A549 (cell line): Measurements from ENCODE around the gene LRRC59. TPM values are rescaled to one million over a fixed set of nuclear protein-coding genes. Genes with fewer than 3 reads are reported as not detected.

Experiments
- ATAC-seq, 2 experiments: fragments of 200-7000 bp in 1 of 2; fragments of >200 bp in 1 of 2; cut with Nextera tagmentation in 1 of 2; cut with Tn5 transposase in 1 of 2; 3 replicates each; pipeline versions ENCODE4 v1.8.0 to v1.9.1; 2018 to 2020; ENCODE audit warnings: mild to moderate bottlenecking in 1 of 2, moderate library complexity in 1 of 2
- CTCF ChIA-PET: fragments of 300-600 bp; sonication (Branson Sonifier 250); formaldehyde crosslinking; extraction: SDS; loops from one replicate; lab custom pipeline; 2021; ENCODE audit warnings: antibody characterized with exemption, inconsistent platforms; lab: Yijun Ruan, JAX
- POLR2A ChIA-PET: fragments of 350-600 bp; formaldehyde crosslinking; extraction: SDS; loops from one replicate; lab custom pipeline; 2021; ENCODE audit warnings: antibody characterized with exemption, inconsistent platforms; lab: Yijun Ruan, JAX
- DNase-seq, 2 experiments: peaks; one replicate each; pipeline versions ENCODE4 v3.0.0 to v3.0.0-alpha.2; 2011 to 2016; ENCODE audit warnings: low read depth in 1 of 2, low spot score in 1 of 2
- FAIRE-seq: peaks from 2 replicates; lab custom pipeline; 2011; peaks lifted over from hg19 to GRCh38; lab: Jason Lieb, UNC
- H3K27ac ChIP-seq, 2 experiments: fragments of >200 bp; sonication (Bioruptor Twin); formaldehyde crosslinking; 3 replicates each; pipeline ENCODE4 v1.5.1; 2016 to 2017
- H3K4me1 ChIP-seq: fragments of >200 bp; sonication (Bioruptor Twin); formaldehyde crosslinking; 3 replicates; pipeline ENCODE4 v1.6.1; 2016
- H3K4me2 ChIP-seq: fragments of >200 bp; sonication (Bioruptor Twin); formaldehyde crosslinking; 3 replicates; pipeline ENCODE4 v1.6.1; 2016
- H3K4me3 ChIP-seq: fragments of >200 bp; sonication (Bioruptor Twin); formaldehyde crosslinking; 3 replicates; pipeline ENCODE4 v1.5.1; 2016
- H3K9me3 ChIP-seq: fragments of >200 bp; sonication (Bioruptor Twin); formaldehyde crosslinking; 3 replicates; pipeline ENCODE4 v1.6.1; 2016
- BHLHE40 ChIP-seq: IDR thresholded peaks from 2 replicates; pipeline ENCODE4 v1.6.1; 2012; ENCODE audit warnings: low read depth, low read length, inconsistent platforms
- EHMT2 ChIP-seq: fragments of 200-600 bp; sonication (generic); IDR thresholded peaks from 2 replicates; pipeline ENCODE4 v1.6.1; 2016; ENCODE audit warnings: antibody characterized with exemption, low read depth, mild to moderate bottlenecking, moderate library complexity
- FOSB ChIP-seq: fragments of 250-450 bp; sonication (Bioruptor Pico); IDR thresholded peaks from 2 replicates; pipeline ENCODE4 v1.5.0; 2020; ENCODE audit warnings: mild to moderate bottlenecking, moderate library complexity
- FOSL2 ChIP-seq, 2 experiments: fragments of 450-650 bp in 1 of 2; fragments of >200 bp in 1 of 2; sonication (Bioruptor Twin) in 1 of 2; formaldehyde crosslinking; IDR thresholded peaks; 2 replicates each; pipeline versions ENCODE4 v1.5.0 to v1.6.1; 2016 to 2020; ENCODE audit warnings: mild to moderate bottlenecking in 1 of 2, moderate library complexity in 1 of 2
- HDAC2 ChIP-seq: fragments of 200-600 bp; sonication (generic); IDR thresholded peaks from 2 replicates; pipeline ENCODE4 v1.6.1; 2016
- HOXB5 ChIP-seq: fragments of 250-450 bp; sonication (Bioruptor Pico); IDR thresholded peaks from 2 replicates; pipeline ENCODE4 v1.5.0; 2020; ENCODE audit warnings: mild to moderate bottlenecking, moderate library complexity
- KDM1A ChIP-seq: fragments of 200-600 bp; sonication (generic); IDR thresholded peaks from 2 replicates; pipeline ENCODE4 v1.6.1; 2016; ENCODE audit warnings: low read depth, mild to moderate bottlenecking
- MAFK ChIP-seq: fragments of 450-650 bp; IDR thresholded peaks from 2 replicates; pipeline ENCODE4 v1.6.1; 2014; ENCODE audit not compliant: partially characterized antibody
- NFE2L2 ChIP-seq: fragments of 150-350 bp; conservative IDR thresholded peaks from 2 replicates; pipeline ENCODE4 v1.6.1; 2014; ENCODE audit warnings: low read length
- NPAS2 ChIP-seq: fragments of 250-450 bp; sonication (Bioruptor Pico); IDR thresholded peaks from 2 replicates; pipeline ENCODE4 v1.8.0; 2022; ENCODE audit warnings: mild to moderate bottlenecking, moderate library complexity, borderline replicate concordance
- NR3C1 ChIP-seq: fragments of >200 bp; sonication (Bioruptor Twin); formaldehyde crosslinking; IDR thresholded peaks from 3 replicates; pipeline ENCODE4 v1.6.1; 2017
- POLR2AphosphoS2 ChIP-seq: conservative IDR thresholded peaks from 2 replicates; pipeline ENCODE4 v1.6.1; 2012; ENCODE audit warnings: low read length, improper control_type of control experiment, inconsistent platforms
- RCOR1 ChIP-seq: fragments of 150-350 bp; IDR thresholded peaks from 2 replicates; pipeline ENCODE4 v1.6.1; 2014; ENCODE audit warnings: antibody characterized with exemption, low read length, low read depth
- RFX5 ChIP-seq: fragments of 450-650 bp; IDR thresholded peaks from 2 replicates; pipeline ENCODE4 v1.7.1; 2014; ENCODE audit warnings: antibody characterized with exemption, mild to moderate bottlenecking, moderate library complexity
- SMC3 ChIP-seq: fragments of >200 bp; sonication (Bioruptor Twin); formaldehyde crosslinking; IDR thresholded peaks from 3 replicates; pipeline ENCODE4 v1.6.1; 2018; ENCODE audit warnings: inconsistent platforms
- SREBF2 ChIP-seq: fragments of 450-650 bp; IDR thresholded peaks from 2 replicates; pipeline ENCODE4 v1.6.1; 2014; ENCODE audit warnings: mild to moderate bottlenecking, moderate library complexity
- TFCP2L1 ChIP-seq: fragments of 250-450 bp; sonication (Bioruptor Pico); IDR thresholded peaks from 2 replicates; pipeline ENCODE4 v1.5.0; 2021; ENCODE audit warnings: mild to moderate bottlenecking
- ZC3H11A ChIP-seq: fragments of 450-650 bp; IDR thresholded peaks from 2 replicates; pipeline ENCODE4 v1.6.1; 2014; ENCODE audit warnings: antibody characterized with exemption, mild to moderate bottlenecking
- ZNF302 ChIP-seq: fragments of 250-450 bp; sonication (Bioruptor Pico); IDR thresholded peaks from 2 replicates; pipeline ENCODE4 v1.9.0; 2021; ENCODE audit warnings: inconsistent platforms, mild to moderate bottlenecking, moderate library complexity
- WGBS: methylation state at CpG from one replicate; pipeline ENCODE4 v1.1.6; 2017; ENCODE audit errors: missing lambda C conversion rate; 5-methylcytosine and 5-hydroxymethylcytosine counted together
- polyA plus RNA-seq, 4 experiments: library from polyadenylated mRNA; depleted of rRNA in 3 of 4; stranded (reverse); fragments of >200 nt; fragmentation: RNase III in 1 of 4; extraction: RNeasy Plus Mini Kit Qiagen cat#74134 plus additional on column Dnase treatment in 1 of 4; gene quantifications; 2 replicates in 3 of 4; 3 replicates in 1 of 4; pipeline ENCODE4 v1.2.3, GENCODE V29; 2011 to 2017
- TF ChIP-seq, protein P1 (sequence below): IDR thresholded peaks from 2 replicates; pipeline ENCODE4 v1.6.1; 2012
- TF ChIP-seq, protein P2 (sequence below): fragments of 450-650 bp; IDR thresholded peaks from 2 replicates; pipeline ENCODE4 v1.6.1; 2014; ENCODE audit warnings: antibody characterized with exemption
- TF ChIP-seq, protein P3 (sequence below): fragments of >200 bp; sonication (Bioruptor Twin); formaldehyde crosslinking; IDR thresholded peaks from 3 replicates; pipeline ENCODE4 v1.6.1; 2016
- TF ChIP-seq, protein P4 (sequence below): fragments of >200 bp; sonication (Bioruptor Twin); formaldehyde crosslinking; IDR thresholded peaks from 3 replicates; pipeline ENCODE4 v1.5.1; 2016

The LRRC59 gene
- polyA plus RNA-seq, 2 of the 4 experiments (the other 2 are of a cell fraction) = 209 to 228 TPM

DNA sequence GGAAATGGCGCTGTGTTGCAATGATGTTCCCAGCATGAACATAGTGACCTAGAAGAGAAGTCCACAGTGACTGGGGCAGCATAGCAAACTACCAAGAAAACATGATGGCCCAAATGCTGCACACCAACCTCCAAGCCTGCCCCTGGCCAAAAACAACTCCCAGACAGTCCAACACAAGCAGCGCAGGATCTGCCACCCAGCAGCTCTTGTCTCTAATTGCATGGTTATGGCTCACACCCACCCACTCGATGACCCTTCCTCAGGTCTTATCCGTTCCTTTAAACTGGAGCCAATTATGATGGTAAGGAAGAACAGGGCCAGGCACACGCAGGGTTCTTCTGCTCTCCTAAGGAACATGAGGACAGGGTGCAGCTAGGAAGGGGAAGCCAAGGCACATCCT lies 27.3 kb downstream of the LRRC59 start:
- POLR2A ChIA-PET = no interaction called here
- DNase-seq (no peak), FAIRE-seq (no peak), ATAC-seq (no peak)
- Histone ChIP-seq H3K4me3 (no peak overlapping the region), H3K4me2 (no peak overlapping the region), H3K9me3 (no peaks in the 10 kb centered on the region), H3K4me1 (peaks cover 14% of the 10 kb centered on the region; the same call in 2 of the 3 replicates), H3K27ac (no peak overlapping the region)
- CTCF ChIA-PET = interaction anchor here (0.6 to 33.9 kb wide), 4 partner anchors 9 to 135 kb away, joined by 3 to 445 read pairs (median 57); partner anchors contain the start of gene LRRC59
- TF ChIP-seq NPAS2 = no peak
- TF ChIP-seq NR3C1 = no peak
- no peak for TF ChIP-seq SREBF2
- WGBS = 94% methylated on average over 5 of the region's 5 CpGs

DNA sequence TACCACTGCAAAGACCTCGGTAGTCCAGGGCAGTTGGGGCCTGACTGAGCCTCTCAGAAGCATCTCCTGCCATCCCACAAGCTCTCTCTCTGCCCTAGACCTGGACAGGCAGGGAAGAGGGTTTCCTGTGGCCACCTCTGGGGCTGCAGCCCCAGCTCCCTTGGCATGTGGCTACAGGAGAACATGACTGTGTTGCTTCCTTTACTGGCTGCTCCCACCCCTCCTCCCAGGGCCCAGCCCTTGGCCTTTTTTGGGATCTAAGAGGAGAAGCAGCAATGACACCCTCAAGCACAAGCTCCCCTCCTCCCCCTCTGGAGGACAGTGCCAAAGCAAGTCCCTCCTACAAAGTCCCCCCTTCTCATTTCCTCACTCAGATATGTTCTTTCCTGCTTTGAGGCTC lies 29.9 kb downstream of the LRRC59 start:
- peaks cover 11% of the 10 kb centered on the region; the same call in 2 of the 3 replicates for H3K4me1 ChIP-seq
- no peak overlapping the region for H3K4me2 ChIP-seq
- CTCF ChIA-PET = interaction anchor here (1.3 to 33.9 kb wide), 5 partner anchors 9 to 198 kb away, joined by 3 to 445 read pairs (median 4); partner anchors contain the start of gene LRRC59
- 65% methylated on average over 1 of the region's 1 CpG for WGBS
- H3K9me3 ChIP-seq = no peaks in the 10 kb centered on the region
- no peak for ATAC-seq
- no peak for DNase-seq
- no peak overlapping the region for H3K4me3 ChIP-seq
- FAIRE-seq = no peak
- no peak overlapping the region for H3K27ac ChIP-seq
- no peak for TF ChIP-seq FOSB (CRISPR knock-in tag)
- no peak for TF ChIP-seq RFX5
- TF ChIP-seq, protein P1, sequence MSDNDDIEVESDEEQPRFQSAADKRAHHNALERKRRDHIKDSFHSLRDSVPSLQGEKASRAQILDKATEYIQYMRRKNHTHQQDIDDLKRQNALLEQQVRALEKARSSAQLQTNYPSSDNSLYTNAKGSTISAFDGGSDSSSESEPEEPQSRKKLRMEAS = no peak
- no peak for TF ChIP-seq MAFK
- TF ChIP-seq, protein P2, sequence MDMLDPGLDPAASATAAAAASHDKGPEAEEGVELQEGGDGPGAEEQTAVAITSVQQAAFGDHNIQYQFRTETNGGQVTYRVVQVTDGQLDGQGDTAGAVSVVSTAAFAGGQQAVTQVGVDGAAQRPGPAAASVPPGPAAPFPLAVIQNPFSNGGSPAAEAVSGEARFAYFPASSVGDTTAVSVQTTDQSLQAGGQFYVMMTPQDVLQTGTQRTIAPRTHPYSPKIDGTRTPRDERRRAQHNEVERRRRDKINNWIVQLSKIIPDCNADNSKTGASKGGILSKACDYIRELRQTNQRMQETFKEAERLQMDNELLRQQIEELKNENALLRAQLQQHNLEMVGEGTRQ = no peak
- no peak for TF ChIP-seq NFE2L2
- TF ChIP-seq POLR2AphosphoS2 = no peak
- TF ChIP-seq ZC3H11A = no peak
- no peak for TF ChIP-seq KDM1A
- no peak for TF ChIP-seq EHMT2
- no peak for TF ChIP-seq HDAC2
- no peak for TF ChIP-seq BHLHE40
- TF ChIP-seq HOXB5 (CRISPR knock-in tag) = no peak
- TF ChIP-seq, all 56 proteins: peak for 0
- POLR2A ChIA-PET = no interaction called here

DNA sequence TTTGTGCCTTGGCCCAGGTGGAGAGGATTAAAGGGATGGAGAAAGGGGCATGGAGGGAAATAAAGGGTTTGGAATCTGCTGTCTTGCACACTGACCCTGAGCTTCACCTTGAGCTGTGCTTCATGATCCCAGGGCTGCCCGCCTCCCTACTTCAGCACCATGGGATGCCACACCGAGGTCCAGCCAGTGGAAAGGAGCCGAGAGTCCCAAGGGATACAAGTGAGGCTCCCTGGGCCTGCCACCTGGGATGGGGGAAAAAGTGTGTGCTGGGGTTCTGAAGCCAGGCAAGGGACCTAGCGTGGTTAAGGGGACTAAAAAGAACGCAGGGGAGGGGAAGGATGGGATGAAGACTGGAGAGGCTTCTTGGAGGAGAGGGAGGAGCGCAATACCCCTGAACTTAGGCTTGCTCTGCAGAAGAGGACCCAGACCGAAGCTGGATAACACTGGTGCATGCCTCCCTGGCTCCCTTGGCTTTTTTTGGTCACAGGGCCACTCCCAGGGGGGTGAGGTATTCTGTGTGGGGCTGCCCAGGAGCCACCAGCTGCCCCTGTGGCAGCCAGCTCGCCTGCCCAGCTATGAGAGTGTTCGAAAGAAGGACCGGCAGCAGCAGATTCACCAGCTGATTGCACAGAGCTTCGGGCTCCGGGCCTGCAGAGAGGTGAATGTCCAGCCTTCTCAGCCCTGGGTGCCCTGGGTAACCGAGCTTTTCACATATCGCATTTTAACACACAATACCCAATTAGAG lies 31.5 kb downstream of the LRRC59 start:
- Histone ChIP-seq H3K4me3 (no peak overlapping the region), H3K27ac (no peak overlapping the region), H3K4me2 (no peak overlapping the region), H3K9me3 (no peaks in the 10 kb centered on the region), H3K4me1 (peaks cover 3% of the 10 kb centered on the region; the same call in 1 of the 3 replicates)
- 93% methylated on average over 14 of the region's 14 CpGs for WGBS
- ATAC-seq (no peak), DNase-seq (no peak), FAIRE-seq (no peak)
- POLR2A ChIA-PET = interaction anchor here (1.2 kb wide), 1 partner anchor 20 kb away, joined by 4 read pairs; the partner anchor contains the start of gene XYLT2
- CTCF ChIA-PET = interaction anchor here (1.1 to 33.9 kb wide), 10 partner anchors 9 to 166 kb away, joined by 3 to 445 read pairs (median 4); partner anchors contain the start of genes LRRC59, RSAD1 and XYLT2
- TF ChIP-seq, protein P3, sequence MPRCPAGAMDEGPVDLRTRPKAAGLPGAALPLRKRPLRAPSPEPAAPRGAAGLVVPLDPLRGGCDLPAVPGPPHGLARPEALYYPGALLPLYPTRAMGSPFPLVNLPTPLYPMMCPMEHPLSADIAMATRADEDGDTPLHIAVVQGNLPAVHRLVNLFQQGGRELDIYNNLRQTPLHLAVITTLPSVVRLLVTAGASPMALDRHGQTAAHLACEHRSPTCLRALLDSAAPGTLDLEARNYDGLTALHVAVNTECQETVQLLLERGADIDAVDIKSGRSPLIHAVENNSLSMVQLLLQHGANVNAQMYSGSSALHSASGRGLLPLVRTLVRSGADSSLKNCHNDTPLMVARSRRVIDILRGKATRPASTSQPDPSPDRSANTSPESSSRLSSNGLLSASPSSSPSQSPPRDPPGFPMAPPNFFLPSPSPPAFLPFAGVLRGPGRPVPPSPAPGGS = no peak

DNA sequence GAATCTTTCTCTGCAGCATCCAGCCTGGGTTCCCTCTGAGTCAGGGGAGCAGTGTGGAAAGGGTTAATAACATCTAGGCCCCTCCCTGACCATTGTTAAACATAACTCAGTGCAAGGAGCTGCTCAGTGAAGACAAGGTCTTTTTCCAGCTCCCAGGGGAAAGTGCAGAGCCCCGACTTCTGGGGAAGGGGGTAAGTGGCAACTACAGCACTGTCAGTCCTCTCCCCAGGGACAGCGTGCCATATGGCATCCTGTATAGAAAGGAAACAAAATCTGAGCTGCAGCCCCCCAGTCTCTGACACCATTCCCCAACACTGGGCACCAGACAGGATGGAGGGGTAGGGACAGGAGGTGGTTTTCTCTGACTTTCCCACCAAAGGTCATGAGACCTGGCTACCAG lies 32.2 kb downstream of the LRRC59 start:
- DNase-seq (no peak), ATAC-seq (no peak), FAIRE-seq (no peak)
- POLR2A ChIA-PET = interaction anchor here (1.2 kb wide), 1 partner anchor 19 kb away, joined by 4 read pairs; the partner anchor contains the start of gene XYLT2
- CTCF ChIA-PET = interaction anchor here (1.1 to 33.9 kb wide), 7 partner anchors 9 to 142 kb away, joined by 3 to 445 read pairs (median 5); partner anchors contain the start of genes LRRC59, RSAD1 and XYLT2
- WGBS = 70% methylated on average over 2 of the region's 2 CpGs
- Histone ChIP-seq H3K27ac (no peak overlapping the region), H3K4me2 (no peak overlapping the region), H3K4me1 (peaks cover 3% of the 10 kb centered on the region; the same call in 1 of the 3 replicates), H3K9me3 (no peaks in the 10 kb centered on the region), H3K4me3 (no peak overlapping the region)
- TF ChIP-seq RCOR1 = no peak
- TF ChIP-seq, protein P1 = no peak
- TF ChIP-seq, protein P3 = no peak
- no peak for TF ChIP-seq TFCP2L1
- no peak for TF ChIP-seq SREBF2
- no peak for TF ChIP-seq NR3C1
- no peak for TF ChIP-seq HDAC2
- TF ChIP-seq FOSL2 (IDR thresholded peaks at IDR 0.05) = no peak
- no peak for TF ChIP-seq FOSL2 (CRISPR knock-in tag; IDR thresholded peaks at IDR 0.05)
- no peak for TF ChIP-seq SMC3
- TF ChIP-seq ZNF302 = no peak
- TF ChIP-seq, protein P4, sequence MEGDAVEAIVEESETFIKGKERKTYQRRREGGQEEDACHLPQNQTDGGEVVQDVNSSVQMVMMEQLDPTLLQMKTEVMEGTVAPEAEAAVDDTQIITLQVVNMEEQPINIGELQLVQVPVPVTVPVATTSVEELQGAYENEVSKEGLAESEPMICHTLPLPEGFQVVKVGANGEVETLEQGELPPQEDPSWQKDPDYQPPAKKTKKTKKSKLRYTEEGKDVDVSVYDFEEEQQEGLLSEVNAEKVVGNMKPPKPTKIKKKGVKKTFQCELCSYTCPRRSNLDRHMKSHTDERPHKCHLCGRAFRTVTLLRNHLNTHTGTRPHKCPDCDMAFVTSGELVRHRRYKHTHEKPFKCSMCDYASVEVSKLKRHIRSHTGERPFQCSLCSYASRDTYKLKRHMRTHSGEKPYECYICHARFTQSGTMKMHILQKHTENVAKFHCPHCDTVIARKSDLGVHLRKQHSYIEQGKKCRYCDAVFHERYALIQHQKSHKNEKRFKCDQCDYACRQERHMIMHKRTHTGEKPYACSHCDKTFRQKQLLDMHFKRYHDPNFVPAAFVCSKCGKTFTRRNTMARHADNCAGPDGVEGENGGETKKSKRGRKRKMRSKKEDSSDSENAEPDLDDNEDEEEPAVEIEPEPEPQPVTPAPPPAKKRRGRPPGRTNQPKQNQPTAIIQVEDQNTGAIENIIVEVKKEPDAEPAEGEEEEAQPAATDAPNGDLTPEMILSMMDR = no peak
- TF ChIP-seq MAFK = no peak
